Astrocyte (in vitro differentiated cells and primary cell): Measurements from ENCODE around the gene MT1G. TPM values are rescaled to one million over a fixed set of nuclear protein-coding genes. Genes with fewer than 3 reads are reported as not detected.

Experiments used
- DNase-seq: peaks from one replicate; pipeline ENCODE4 v3.0.0-alpha.2; 2010; ENCODE audit warnings: low read depth
- FAIRE-seq: peaks from 2 replicates; lab custom pipeline; 2011; peaks lifted over from hg19 to GRCh38; lab: Jason Lieb, UNC
- H2AFZ ChIP-seq: 2 replicates; pipeline ENCODE4 v1.6.0; 2012; ENCODE audit warnings: low read depth, low read length, inconsistent platforms
- H3K27ac ChIP-seq: 2 replicates; pipeline ENCODE4 v1.5.1; 2011; ENCODE audit warnings: low read depth, low read length, inconsistent platforms
- H3K27me3 ChIP-seq: 2 replicates; pipeline ENCODE4 v1.6.0; 2011; ENCODE audit warnings: low read length, inconsistent platforms; ENCODE audit not compliant: insufficient read depth
- H3K36me3 ChIP-seq: 2 replicates; pipeline ENCODE4 v1.5.1; 2011; ENCODE audit warnings: low read length, inconsistent platforms; ENCODE audit not compliant: insufficient read depth
- H3K4me1 ChIP-seq: 2 replicates; pipeline ENCODE4 v1.5.1; 2011; ENCODE audit warnings: low read length, inconsistent platforms; ENCODE audit not compliant: insufficient read depth
- H3K4me2 ChIP-seq: 2 replicates; pipeline ENCODE4 v1.6.0; 2012; ENCODE audit warnings: low read length, inconsistent platforms
- H3K4me3 ChIP-seq: 2 replicates; pipeline ENCODE4 v1.5.1; 2011; ENCODE audit warnings: low read depth, mild to moderate bottlenecking, low read length, inconsistent platforms; ENCODE audit not compliant: insufficient read depth
- H3K79me2 ChIP-seq: 2 replicates; pipeline ENCODE4 v1.6.0; 2012; ENCODE audit warnings: mild to moderate bottlenecking, low read length, inconsistent platforms; ENCODE audit not compliant: insufficient read depth
- H3K9ac ChIP-seq: 2 replicates; pipeline ENCODE4 v1.6.0; 2012; ENCODE audit warnings: mild to moderate bottlenecking, low read length, inconsistent platforms
- H3K9me3 ChIP-seq: 2 replicates; pipeline ENCODE4 v1.5.1; 2012; ENCODE audit warnings: low read depth, mild to moderate bottlenecking, low read length, inconsistent platforms; ENCODE audit not compliant: insufficient read depth
- H4K20me1 ChIP-seq: 2 replicates; pipeline ENCODE4 v1.6.0; 2012; ENCODE audit warnings: low read length, inconsistent platforms; ENCODE audit not compliant: insufficient read depth
- H3K27ac Mint-ChIP-seq: one replicate; pipeline ENCODE4 v1.8.0; 2021; ENCODE audit warnings: mild to moderate bottlenecking, mixed read lengths; ENCODE audit not compliant: unreplicated experiment
- H3K27me3 Mint-ChIP-seq: one replicate; pipeline ENCODE4 v1.8.0; 2021; ENCODE audit warnings: low read depth, mixed read lengths; ENCODE audit not compliant: unreplicated experiment
- H3K36me3 Mint-ChIP-seq: one replicate; pipeline ENCODE4 v1.8.0; 2021; ENCODE audit warnings: low read depth, mixed read lengths; ENCODE audit not compliant: unreplicated experiment
- H3K4me1 Mint-ChIP-seq: one replicate; pipeline ENCODE4 v1.8.0; 2021; ENCODE audit warnings: low read depth, mixed read lengths; ENCODE audit not compliant: unreplicated experiment
- H3K4me3 Mint-ChIP-seq: one replicate; pipeline ENCODE4 v1.8.0; 2021; ENCODE audit warnings: mild to moderate bottlenecking, moderate library complexity, mixed read lengths; ENCODE audit not compliant: unreplicated experiment
- H3K9me3 Mint-ChIP-seq: one replicate; pipeline ENCODE4 v1.8.0; 2021; ENCODE audit warnings: mild to moderate bottlenecking, mixed read lengths; ENCODE audit not compliant: unreplicated experiment
- CTCF ChIP-seq: IDR thresholded peaks from 2 replicates; pipeline ENCODE4 v1.5.1; 2011; ENCODE audit warnings: low read depth, mild to moderate bottlenecking, inconsistent platforms, low read length, moderate library complexity; ENCODE audit not compliant: insufficient read depth
- EZH2 ChIP-seq: IDR thresholded peaks from 2 replicates; pipeline ENCODE4 v1.6.1; 2012; ENCODE audit warnings: mild to moderate bottlenecking, low read length, inconsistent platforms; ENCODE audit not compliant: insufficient read depth
- total RNA-seq: library from RNA; stranded (reverse); gene quantifications from 2 replicates; pipeline ENCODE4 v1.2.1, GENCODE V29; 2021

Gene MT1G
- total RNA-seq, 1 donor from 2014 or later = not detected

DNA sequence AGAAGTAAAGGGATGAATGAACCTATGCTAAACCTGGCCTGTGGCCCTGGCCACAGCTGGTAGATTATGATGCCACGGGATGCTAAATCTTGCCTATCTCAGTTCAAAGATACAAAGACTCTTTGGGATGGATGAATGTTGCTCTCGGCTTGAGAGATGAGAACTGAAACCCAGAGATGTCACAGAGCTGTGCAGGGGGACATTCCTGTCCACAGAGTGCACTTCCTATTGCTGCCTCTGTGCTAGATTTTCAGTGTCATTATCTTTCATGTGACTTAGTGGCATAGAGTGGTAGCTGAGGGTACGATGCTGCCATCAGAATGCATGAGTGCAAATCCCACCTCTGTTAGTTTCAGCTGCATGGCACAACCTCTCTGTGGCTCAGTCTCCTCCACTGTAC lies 37.7 kb downstream of the MT1G start:
- peaks cover 2% of the 10 kb centered on the region for H3K9me3 Mint-ChIP-seq
- no peaks in the 10 kb centered on the region for H3K36me3 Mint-ChIP-seq
- H3K9me3 ChIP-seq = no peaks in the 10 kb centered on the region
- H3K4me2 ChIP-seq = no peak overlapping the region
- H3K4me1 Mint-ChIP-seq = peaks cover 13% of the 10 kb centered on the region
- no peak overlapping the region for H2AFZ ChIP-seq
- H3K27ac Mint-ChIP-seq = no peak overlapping the region
- H3K4me3 Mint-ChIP-seq = no peak overlapping the region
- H3K9ac ChIP-seq = no peak overlapping the region
- H3K36me3 ChIP-seq = no peaks in the 10 kb centered on the region
- peaks cover 40% of the 10 kb centered on the region for H3K27me3 ChIP-seq
- H3K27ac ChIP-seq = no peak overlapping the region
- H3K27me3 Mint-ChIP-seq = peaks cover 63% of the 10 kb centered on the region
- peaks cover 28% of the 10 kb centered on the region for H3K4me1 ChIP-seq
- H3K79me2 ChIP-seq = peaks cover 17% of the 10 kb centered on the region
- peaks cover 11% of the 10 kb centered on the region for H4K20me1 ChIP-seq
- DNase-seq = no peak
- FAIRE-seq = no peak
- no peak overlapping the region for H3K4me3 ChIP-seq
- no peak for TF ChIP-seq CTCF
- TF ChIP-seq EZH2 = no peak

- H3K9me3 Mint-ChIP-seq = peaks cover 2% of the 10 kb centered on the region
- peaks cover 61% of the 10 kb centered on the region for H3K27me3 Mint-ChIP-seq
- Histone ChIP-seq H3K27me3 (peaks cover 34% of the 10 kb centered on the region), H3K4me2 (no peak overlapping the region), H3K36me3 (no peaks in the 10 kb centered on the region), H3K9ac (no peak overlapping the region), H4K20me1 (peaks cover 11% of the 10 kb centered on the region), H3K9me3 (no peaks in the 10 kb centered on the region), H3K4me1 (peaks cover 31% of the 10 kb centered on the region), H3K79me2 (peaks cover 20% of the 10 kb centered on the region), H3K27ac (no peak overlapping the region), H2AFZ (no peak overlapping the region), H3K4me3 (no peak overlapping the region)
- no peak for TF ChIP-seq CTCF
- no peak for TF ChIP-seq EZH2
- DNase-seq = no peak
- H3K27ac Mint-ChIP-seq = no peak overlapping the region
- peaks cover 2% of the 10 kb centered on the region for H3K36me3 Mint-ChIP-seq
- H3K4me1 Mint-ChIP-seq = peaks cover 9% of the 10 kb centered on the region
- H3K4me3 Mint-ChIP-seq = no peak overlapping the region
- no peak for FAIRE-seq
These were observed 38.3 kb downstream of the MT1G start for GRCh38 chr16:56629531-56629930.

GRCh38 chr16:56628486-56629350 lies 39.1 kb downstream of the MT1G start:
- peaks cover 11% of the 10 kb centered on the region for H4K20me1 ChIP-seq
- H3K4me1 ChIP-seq = peaks cover 31% of the 10 kb centered on the region
- H3K4me3 ChIP-seq = no peak overlapping the region
- H3K27me3 Mint-ChIP-seq = peaks cover 56% of the 10 kb centered on the region
- H3K4me3 Mint-ChIP-seq = no peak overlapping the region
- peaks cover 26% of the 10 kb centered on the region for H3K27me3 ChIP-seq
- TF ChIP-seq CTCF (no peak), EZH2 (no peak)
- H3K36me3 Mint-ChIP-seq = peaks cover 2% of the 10 kb centered on the region
- no peak overlapping the region for H3K27ac Mint-ChIP-seq
- DNase-seq (no peak), FAIRE-seq (no peak)
- peaks cover 20% of the 10 kb centered on the region for H3K79me2 ChIP-seq
- no peaks in the 10 kb centered on the region for H3K36me3 ChIP-seq
- H2AFZ ChIP-seq = no peak overlapping the region
- H3K9me3 Mint-ChIP-seq = peaks cover 2% of the 10 kb centered on the region
- H3K9ac ChIP-seq = no peak overlapping the region
- H3K9me3 ChIP-seq = no peaks in the 10 kb centered on the region
- H3K4me1 Mint-ChIP-seq = peaks cover 9% of the 10 kb centered on the region
- no peak overlapping the region for H3K27ac ChIP-seq
- H3K4me2 ChIP-seq = no peak overlapping the region
